NCI-H2196 (cell line): ENCODE data around the gene TTR.

Experiments
- DNase-seq: peaks from one replicate; lab custom pipeline; 2025; ENCODE audit not compliant: unreplicated experiment; lab: John Stamatoyannopoulos, UW

TTR gene

DNA sequence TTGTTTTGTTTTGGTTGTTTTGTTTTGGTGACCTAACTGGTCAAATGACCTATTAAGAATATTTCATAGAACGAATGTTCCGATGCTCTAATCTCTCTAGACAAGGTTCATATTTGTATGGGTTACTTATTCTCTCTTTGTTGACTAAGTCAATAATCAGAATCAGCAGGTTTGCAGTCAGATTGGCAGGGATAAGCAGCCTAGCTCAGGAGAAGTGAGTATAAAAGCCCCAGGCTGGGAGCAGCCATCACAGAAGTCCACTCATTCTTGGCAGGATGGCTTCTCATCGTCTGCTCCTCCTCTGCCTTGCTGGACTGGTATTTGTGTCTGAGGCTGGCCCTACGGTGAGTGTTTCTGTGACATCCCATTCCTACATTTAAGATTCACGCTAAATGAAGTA lies at the start of gene TTR:
Gene TTR, plus strand, starts transcription at position 250 of the 400 bp plus-strand sequence. Its CDS starts 26 bp downstream, at position 276.
- DNase-seq = no peak

DNA sequence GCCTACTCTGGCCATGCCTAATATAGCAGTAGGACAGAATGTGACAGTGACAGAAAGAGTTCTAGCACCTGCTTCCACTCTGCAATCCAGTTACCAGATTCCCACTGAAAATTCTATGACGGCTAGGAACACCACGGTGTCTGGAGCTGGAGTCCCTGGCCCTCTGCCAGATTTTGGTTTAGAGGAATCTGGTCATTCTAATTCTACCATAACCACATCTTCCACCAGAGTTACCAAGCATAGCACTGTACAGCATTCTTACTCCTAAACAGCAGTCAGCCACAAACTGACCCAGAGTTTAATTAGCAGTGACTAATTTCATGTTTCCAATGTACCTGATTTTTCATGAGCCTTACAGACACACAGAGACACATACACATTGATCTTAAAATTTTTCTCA lies 45.2 kb upstream of the TTR start:
- DNase-seq = no peak

DNA sequence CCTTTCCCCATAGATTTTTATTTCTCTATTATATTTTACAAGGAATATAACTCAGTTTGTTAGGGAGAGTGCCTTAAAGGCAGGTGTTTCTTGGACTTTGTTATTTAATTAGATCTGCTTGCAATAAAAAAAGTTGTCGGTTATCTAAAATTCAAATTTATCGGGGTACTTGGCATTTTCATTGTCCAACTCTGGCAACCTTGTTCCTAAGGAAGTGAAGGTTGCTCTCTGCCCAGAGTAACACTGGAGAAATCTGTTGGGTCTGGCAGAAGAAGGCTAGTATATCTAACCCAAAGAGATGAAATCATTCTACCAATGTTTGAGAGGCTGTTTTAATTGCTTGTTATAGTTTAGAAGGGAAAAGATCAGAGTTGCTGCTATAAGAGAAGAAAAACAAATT lies 42.8 kb upstream of the TTR start:
- DNase-seq = no peak

DNA sequence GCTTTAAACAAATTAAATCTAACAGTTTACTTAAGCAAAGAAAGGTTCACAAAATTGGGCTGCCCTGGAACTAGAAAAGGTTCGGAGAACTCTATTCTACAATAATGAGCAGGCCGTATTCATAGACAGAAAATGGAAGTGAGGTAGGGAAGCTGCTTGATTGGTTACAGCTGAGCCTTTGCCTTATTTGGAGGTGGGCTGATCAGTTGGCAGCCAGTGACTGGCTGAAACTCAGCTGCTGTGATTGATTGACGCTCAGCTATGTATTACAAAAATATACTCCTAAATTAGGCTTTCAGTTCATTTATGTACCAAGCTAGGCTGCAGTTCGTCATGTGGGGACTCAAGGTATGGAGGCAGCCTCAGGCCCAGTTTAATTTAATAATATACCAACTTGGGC lies 42.3 kb upstream of the TTR start:
- no peak for DNase-seq

DNA sequence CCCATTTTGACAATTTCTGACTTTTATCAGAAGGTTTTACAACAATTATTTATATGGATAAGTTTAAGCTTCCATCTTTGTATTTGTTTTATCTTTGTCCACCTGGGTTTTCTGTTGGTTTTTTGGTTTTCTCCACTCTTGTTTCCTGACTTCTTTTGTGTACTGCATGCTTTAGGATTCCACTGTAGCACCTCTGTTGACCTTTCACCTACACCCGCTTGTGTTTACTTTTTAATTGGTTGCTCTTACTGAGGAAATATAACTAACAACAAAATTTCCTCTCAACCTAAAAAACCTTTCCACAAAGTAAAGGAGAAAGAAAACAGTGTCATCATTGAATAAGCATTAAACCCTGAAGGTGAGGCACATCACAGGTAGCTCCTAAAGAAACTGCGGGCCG lies 39.8 kb upstream of the TTR start:
- no peak for DNase-seq

DNA sequence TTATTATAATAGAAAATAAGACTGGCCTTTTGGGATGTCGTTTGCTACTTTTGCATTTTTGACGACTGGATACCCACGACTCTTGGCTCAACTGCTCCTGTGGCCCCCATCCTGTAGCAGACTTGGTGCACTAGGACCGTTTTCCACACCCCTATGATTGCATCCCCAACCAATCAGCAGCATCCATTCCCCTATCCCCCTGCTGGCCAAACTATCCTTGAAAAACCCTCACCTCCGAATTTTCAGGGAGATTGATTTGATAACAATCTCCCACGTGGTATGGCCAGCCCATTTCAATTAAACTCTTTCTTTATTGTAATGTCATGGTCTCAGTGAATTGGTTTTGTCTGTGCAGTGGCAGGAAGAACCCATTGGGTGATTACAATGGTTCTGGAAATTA lies 37.9 kb upstream of the TTR start:
- DNase-seq = no peak

DNA sequence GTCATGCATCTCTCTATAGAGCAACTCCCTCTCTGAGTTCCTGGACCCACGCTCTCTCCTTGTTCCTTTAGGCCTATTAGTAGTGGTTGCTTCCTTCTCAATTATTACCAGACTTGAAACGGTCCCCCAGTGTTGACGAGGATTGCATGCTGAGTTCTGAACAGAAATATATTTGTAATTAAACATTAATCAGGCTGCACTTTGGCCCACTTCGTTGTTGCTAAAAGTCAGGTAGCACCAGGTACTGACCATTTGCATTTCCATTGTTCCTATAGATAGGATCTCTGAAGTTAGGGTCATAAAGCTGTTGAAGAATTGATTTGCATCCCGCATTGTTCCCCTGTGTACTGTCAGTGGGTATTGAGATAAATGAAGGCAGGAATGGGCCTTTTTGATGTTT lies 36.9 kb upstream of the TTR start:
- no peak for DNase-seq

DNA sequence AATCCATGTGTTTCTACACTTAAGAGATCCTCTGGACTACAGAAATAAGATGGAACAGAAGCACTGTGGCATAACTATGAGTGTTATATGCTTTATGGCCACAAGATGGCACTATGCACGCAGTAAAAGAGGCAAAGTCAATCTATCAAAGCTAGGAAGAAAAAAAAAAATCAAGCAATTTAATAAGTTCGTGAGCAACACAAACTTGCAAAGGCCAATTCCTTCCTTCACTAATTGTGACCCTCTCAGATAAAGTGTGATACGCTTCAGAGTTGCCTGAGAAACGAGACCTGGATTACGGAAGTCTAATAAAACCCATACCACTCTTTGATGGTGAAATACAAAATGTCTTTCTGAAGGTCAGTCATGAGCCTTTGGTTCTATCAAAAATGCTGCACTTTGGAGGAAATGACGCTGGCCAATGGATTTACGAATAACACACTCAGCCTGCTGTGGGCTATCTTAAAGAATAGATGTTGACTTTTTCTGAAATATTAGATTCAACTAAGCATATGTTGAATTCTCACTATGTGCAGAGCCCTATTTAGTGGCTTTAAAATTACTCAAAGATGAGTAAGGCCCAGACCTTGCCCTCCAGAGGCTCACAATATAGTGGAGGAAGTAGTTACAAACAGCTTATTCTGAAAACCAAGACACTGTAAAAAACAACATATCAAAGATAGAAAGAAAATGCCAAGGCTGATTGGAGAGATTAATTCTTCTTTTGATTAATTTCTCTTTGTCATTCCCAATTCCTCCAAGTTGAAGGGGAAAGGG lies 35.5 kb upstream of the TTR start:
- DNase-seq = peak; percentile 53

DNA sequence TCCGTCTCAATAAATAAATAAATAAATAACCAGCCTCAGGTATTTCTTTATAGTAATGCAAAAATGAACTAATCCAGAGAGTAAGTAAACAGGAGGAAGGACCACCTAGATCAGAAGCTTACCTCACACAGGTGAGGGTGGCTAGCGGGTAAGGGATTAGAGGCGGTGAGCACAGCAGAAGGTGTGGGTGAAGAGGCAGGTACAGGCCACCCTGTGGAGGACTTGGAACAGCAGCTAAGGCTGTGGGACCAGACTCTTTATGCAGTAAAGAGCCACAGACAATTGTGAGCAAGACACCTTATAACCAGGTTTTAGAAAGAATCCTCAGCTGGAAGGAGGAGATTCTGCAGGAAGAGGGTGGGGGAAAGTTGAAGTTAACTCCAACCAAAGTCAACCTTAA lies 34.2 kb upstream of the TTR start:
- no peak for DNase-seq

DNA sequence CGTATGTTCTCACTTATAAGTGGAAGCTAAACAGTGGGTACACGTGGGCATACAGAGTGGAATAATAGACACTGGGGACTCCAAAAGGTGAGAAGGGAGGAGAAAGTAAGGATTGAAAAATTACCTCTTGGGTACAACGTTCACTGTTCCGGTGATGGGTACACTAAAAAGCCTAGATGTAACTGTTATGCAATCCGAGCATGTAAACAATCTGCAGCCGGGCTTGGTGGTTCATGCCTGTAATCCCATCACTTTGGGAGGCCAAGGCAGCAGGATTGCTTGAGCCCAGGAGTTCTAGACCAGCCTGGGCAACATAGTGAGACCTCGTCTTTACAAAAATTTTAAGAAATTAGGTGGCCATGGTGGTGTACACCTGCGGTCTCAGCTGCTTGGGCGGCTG lies 33.1 kb upstream of the TTR start:
- no peak for DNase-seq

DNA sequence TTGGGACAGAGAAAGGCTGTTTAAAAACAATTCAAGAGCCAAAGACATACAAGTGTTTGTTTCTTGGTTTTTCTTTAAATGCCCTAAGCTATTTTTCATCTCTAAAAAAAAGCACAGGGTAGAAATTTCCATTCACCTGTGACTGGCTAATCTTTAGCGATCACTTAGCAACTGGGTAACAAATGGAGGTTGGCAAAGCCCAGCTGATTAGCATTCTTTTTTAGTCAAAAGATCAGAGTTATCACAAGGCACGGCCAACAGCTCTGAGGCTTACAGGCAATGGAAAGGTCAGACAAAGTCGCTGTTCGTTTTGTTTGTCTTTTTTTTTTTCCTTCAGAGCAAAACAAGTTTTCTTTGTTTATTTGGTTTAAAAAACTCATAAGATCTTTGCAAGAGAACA lies 29.0 kb upstream of the TTR start:
- no peak for DNase-seq

DNA sequence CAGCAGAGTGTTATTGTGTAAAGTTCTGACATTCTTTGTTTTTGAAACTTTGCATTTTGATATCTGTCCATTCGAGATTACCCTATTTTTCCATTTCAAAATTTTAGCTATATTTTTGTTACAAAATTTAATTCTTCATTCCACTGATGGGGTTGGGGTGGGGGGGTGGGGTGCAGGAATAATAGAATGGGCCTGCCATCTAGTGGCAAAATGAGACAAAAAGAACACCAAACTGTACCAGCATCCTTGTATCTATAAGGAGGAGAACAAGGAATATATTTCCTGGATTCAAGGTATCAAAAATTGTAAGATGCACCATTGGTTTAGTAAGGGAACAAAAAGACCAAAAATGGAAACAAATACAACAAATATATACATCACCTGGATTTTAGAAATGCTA lies 27.9 kb upstream of the TTR start:
- no peak for DNase-seq

DNA sequence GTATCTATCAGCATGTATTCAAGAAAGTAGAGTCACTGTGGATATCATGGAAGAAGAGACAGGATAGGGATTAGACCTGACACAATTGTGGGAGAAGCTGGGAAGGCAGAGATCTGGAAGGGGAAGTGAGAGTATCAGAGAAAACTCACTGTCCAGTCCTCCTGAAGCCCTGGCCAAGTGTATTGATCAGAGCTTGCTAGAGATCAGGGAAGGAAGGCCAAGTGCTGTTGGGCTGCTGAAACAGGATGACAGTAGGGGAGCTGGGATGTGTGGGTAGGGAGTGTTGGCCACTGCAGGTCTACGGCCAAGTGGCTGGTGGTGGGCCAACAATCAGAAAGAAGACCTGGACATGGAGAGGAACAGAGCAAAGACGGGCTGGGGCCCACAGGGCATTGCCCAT lies 26.3 kb upstream of the TTR start:
- no peak for DNase-seq

DNA sequence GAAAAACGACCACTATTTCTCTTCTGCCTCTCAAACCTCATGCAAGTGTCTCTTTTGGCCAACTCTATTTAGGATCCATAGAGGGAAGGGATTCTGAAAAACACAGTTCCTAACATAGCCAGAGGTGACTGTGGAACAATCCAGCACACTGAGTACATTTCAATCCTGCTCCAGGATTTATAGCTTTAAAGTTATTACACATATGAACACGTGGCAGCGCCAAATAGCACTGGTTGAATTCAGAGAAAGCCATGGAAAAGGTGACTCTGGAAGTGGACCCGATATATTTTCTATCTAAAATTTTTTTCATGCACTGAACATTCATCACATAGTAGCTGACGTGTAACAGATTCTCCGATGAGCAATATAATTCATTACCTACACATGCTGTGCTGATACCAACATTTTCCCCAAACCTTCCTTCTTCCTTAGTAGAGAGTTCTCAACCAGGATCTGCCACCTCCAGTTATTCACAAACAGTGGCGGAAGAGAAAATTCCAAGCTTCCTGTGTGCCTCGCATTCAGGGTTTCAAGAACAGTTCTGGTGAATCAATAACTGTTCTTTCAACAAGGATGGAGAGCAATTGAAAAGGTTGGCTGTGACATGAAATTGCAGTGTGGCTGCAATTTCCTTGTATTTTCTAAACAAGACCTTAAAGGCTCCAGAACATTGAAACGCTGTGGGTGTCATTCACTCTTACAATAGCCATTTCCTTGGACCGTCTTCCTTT lies 25.7 kb upstream of the TTR start:
- no peak for DNase-seq

DNA sequence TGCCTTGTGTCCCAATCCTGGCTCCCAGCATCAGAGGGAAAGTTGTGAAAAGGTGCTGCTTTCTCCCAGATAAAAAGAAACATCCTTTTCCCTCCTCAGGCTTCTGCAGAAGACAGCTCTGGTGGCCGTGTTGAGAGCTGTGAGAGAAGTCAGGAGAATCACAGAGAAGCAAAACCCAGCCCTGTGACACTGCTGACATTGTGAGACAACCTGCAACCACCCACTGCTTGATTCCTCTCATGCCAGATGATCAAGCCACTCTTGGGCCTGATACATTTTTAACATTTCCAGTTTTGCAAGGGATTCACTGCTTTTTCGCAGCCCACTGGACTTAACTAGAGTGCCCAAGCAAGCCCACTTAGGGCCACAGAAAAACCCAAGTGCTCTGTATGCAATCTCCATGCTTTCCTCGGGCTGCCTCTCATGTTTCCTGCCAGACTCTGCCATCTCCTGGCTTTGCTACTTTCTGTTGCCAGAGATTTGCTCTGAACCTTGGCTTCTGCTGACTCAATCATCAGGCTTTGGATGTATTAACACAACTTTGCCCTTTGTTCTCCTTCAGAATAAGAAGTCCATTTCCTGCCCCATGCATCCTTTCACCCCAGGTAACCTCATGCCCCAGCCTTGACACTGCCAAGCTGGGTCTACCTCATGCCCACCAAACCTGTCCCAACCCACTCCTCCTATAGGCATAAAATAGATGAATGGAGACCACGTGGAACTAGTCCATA lies 24.9 kb upstream of the TTR start:
- DNase-seq = no peak

DNA sequence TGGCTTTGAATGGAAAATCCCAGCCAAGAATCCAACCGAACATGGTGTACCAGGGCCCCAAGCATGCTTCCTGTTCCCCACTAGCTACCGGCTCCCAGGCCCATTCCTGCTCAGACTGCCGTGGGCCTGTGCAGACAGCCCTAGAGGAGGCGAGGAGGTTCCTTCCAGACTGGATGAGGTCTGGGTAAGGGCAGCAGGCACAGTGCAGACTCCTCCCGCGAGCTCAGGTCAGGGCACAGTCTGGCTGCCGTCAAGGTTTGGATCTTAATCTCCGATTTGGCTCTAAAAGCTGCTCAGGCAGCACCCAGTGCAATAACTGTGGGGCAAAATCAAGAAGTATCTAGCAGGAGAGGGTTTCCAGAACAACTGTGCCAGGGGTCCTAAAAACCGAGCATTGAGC lies 19.3 kb upstream of the TTR start:
- DNase-seq = no peak

DNA sequence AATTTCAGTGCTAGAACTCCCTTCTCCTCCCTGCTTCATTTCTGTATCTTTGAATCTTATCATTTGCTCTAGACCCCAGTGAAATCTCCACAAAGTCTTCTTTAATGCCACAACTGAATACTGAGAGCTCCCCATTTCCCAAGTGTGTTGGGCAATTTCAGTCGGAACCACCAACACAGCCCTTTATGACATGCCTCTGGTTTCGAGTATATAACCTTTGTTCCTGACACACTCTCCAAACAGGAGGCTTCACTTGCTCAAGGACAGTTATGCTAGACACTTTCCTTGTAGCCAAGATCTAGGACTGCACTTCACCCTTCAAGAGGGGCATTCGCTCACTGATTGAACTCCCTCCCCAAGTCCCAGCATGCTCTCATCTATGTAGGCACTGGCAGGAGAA lies 18.6 kb upstream of the TTR start:
- no peak for DNase-seq

DNA sequence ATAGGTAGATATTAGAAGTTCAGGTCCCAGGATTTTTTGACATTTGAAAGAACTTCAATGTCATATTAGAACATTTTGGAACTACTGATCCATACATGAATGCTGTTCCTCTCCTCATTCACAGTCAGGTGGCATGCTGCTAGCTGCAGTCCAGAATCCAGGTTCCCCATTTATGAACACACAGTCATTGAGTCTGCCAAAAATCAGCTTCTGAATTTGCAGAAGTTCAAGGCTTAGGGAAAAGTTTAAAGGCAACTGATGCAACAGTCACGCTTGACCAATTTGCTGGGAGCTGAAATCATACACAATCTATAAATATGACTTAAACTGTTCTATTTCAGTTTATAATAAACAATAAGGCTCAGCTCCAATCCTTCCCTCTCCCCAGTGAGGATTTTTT lies 17.3 kb upstream of the TTR start:
- DNase-seq = no peak

DNA sequence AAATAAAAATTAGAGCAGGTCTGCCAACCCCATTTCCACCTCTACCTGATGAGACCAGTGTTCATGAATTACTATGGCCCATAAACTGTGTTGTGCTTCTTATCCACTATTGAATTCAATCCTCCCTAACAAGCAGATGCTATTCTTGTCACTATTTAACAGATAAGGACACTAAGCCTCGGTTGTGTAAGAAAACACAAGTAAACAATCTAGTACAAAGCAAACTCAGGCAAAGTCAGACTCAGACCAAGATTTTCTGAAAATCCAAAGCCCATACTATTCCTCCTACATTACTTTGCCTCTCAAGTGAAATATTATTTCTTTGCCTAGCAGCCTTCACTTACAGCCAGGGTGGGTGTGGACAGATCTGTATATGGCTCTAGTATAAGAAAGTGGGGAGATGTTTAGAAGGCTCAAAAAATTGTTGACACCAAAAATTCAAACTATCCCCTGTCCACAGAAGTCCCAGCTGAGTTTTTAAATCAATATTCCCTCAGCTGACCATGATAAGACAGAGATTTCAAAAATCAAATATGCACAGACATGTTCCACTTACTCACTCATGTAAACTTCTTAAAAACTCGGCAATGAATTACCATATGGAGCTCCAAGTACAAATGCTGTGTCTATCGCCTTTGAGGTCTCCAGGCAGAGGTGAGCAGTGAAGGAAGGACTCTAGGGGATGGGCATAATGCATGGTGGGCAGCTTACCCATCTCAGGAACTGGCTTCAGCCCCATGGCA lies 16.0 kb upstream of the TTR start:
- DNase-seq = no peak

DNA sequence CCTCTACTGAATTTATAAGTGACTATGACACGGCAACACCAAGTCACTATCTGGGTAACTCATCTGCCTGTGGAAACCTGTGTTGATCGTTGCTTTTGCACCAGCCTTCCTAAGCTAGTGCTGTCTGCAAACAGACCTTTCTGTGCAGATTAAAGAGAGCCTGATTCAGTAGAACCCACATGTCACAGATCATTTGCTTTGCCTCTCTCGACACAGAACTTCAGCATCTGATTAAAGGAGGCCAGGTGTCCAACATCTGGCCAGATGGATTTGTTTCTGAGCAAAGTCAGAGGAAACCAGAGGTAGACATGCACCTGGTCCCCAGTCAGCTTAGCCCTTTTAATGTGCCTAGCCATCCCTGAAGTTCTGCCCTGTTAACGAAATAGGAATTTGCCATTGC lies 15.0 kb upstream of the TTR start:
- no peak for DNase-seq

DNA sequence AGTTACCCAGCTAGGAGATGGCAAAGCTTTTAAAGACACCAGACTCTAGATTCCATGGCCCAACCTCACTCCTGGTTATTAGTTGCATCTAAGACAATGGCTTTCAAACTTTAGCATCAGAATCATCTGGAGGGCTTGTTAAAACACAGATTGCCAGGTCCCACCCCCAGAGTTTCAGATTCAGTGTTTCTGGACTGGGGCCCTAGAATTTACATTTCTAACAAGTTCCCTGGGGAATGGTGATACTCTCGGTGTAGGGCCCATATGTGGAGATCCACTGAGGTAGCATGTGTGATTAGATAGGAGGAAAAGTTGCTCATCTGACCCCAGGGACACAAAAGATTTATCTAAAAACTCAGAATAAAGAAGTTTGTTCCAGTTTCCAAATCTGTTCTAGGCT lies 14.5 kb upstream of the TTR start:
- no peak for DNase-seq
